ENCODE measurements around the gene TMEM80. TPM values are rescaled to one million over a fixed set of nuclear protein-coding genes. Genes with fewer than 3 reads are reported as not detected.

TMEM80 gene
- total RNA-seq, 1 donor from 2014 or later: 1.3 TPM

GRCh38 chr11:742571-743201 is 47.1 kb downstream of the TMEM80 start:
- Histone ChIP-seq H3K27ac (no peak overlapping the region), H3K9me3 (no peaks in the 10 kb centered on the region), H3K36me3 (no peaks in the 10 kb centered on the region), H3K27me3 (no peaks in the 10 kb centered on the region), H3K4me1 (peaks cover 0 to 7% of the 10 kb centered on the region in 2 donors), H3K4me3 (no peak overlapping the region)
- no peak for TF ChIP-seq CTCF (IDR thresholded peaks at IDR 0.05)
- DNase-seq (ENCODE audit: low spot score in 2 of 2): no peak
- intact Hi-C loops (cut with DNase I): no loop called here

- Histone ChIP-seq H3K4me3 (no peak overlapping the region), H3K27ac (no peak overlapping the region), H3K4me1 (peaks cover 0 to 18% of the 10 kb centered on the region in 2 donors), H3K27me3 (no peaks in the 10 kb centered on the region), H3K9me3 (no peaks in the 10 kb centered on the region), H3K36me3 (no peaks in the 10 kb centered on the region)
- no peak for TF ChIP-seq CTCF (IDR thresholded peaks at IDR 0.05)
- no peak for DNase-seq (ENCODE audit: low spot score in 2 of 2)
- intact Hi-C loops (cut with DNase I): loop anchor here (5.0 kb wide), 1 partner anchor 52 kb away; the partner anchor contains the start of gene SLC25A22
These were observed 49.8 kb downstream of the TMEM80 start for GRCh38 chr11:745428-745827.

GRCh38 chr11:746289-747157 is 50.9 kb downstream of the TMEM80 start:
- peak overlapping the region; percentile 98 to 99 for H3K4me3 ChIP-seq
- H3K27ac ChIP-seq: peak overlapping the region; percentile 94 to 97
- no peak for TF ChIP-seq CTCF (IDR thresholded peaks at IDR 0.05)
- H3K36me3 ChIP-seq: no peaks in the 10 kb centered on the region
- intact Hi-C loops (cut with DNase I): loop anchor here (1.0 to 5.0 kb wide), 4 partner anchors 18 to 178 kb away; partner anchors contain the start of genes GATD1 and SLC25A22
- peaks cover 0 to 18% of the 10 kb centered on the region in 2 donors for H3K4me1 ChIP-seq
- H3K27me3 ChIP-seq: no peaks in the 10 kb centered on the region
- H3K9me3 ChIP-seq: no peaks in the 10 kb centered on the region
- no peak for DNase-seq (ENCODE audit: low spot score in 2 of 2)

- H3K36me3 ChIP-seq: peaks cover 0 to 1% of the 10 kb centered on the region in 2 donors
- intact Hi-C loops (cut with DNase I): loop anchor here (1.0 to 5.0 kb wide), 4 partner anchors 19 to 179 kb away; partner anchors contain the start of genes GATD1 and SLC25A22
- peak within 1 kb of the TSS; percentile 98 to 99 for H3K4me3 ChIP-seq
- TF ChIP-seq CTCF (IDR thresholded peaks at IDR 0.05): peak in 2 of 3 experiments; percentile 16 to 34
- no peaks in the 10 kb centered on the region for H3K9me3 ChIP-seq
- H3K27me3 ChIP-seq: no peaks in the 10 kb centered on the region
- peak; percentile 50 to 94 for DNase-seq (ENCODE audit: low spot score in 2 of 2)
- H3K4me1 ChIP-seq: peaks cover 0 to 18% of the 10 kb centered on the region in 2 donors
- H3K27ac ChIP-seq: peak within 1 kb of the TSS; percentile 94 to 97
These were observed 51.8 kb downstream of the TMEM80 start, which contains the start of gene TALDO1 for GRCh38 chr11:747158-748006. TSS of gene TALDO1 (plus strand) at chr11:747464. CDS start at chr11:747482, 18 bp downstream.

- DNase-seq (ENCODE audit: low spot score in 2 of 2): no peak
- intact Hi-C loops (cut with DNase I): loop anchor here (5.0 kb wide), 1 partner anchor 49 kb away; the partner anchor contains the start of gene SLC25A22
These were observed 52.4 kb downstream of the TMEM80 start for GRCh38 chr11:748007-748359.

More at GRCh38 chr11:748007-748359, 52.4 kb downstream of the TMEM80 start:
- peak overlapping the region; percentile 94 to 97 for H3K27ac ChIP-seq
- H3K9me3 ChIP-seq: no peaks in the 10 kb centered on the region
- peak overlapping the region; percentile 98 to 99 for H3K4me3 ChIP-seq
- no peak for TF ChIP-seq CTCF (IDR thresholded peaks at IDR 0.05)
- H3K4me1 ChIP-seq: peaks cover 0 to 18% of the 10 kb centered on the region in 2 donors
- H3K27me3 ChIP-seq: no peaks in the 10 kb centered on the region
- H3K36me3 ChIP-seq: peaks cover 0 to 7% of the 10 kb centered on the region in 2 donors
